Right atrium auricular region (tissue), 2 donors: ENCODE data around the gene STAP1. TPM values are rescaled to one million over a fixed set of nuclear protein-coding genes. Genes with fewer than 3 reads are reported as not detected.

Source experiments
- DNase-seq: peaks from one replicate; pipeline ENCODE4 v3.0.0-alpha.2; 2019; ENCODE audit warnings: low spot score
- H3K27ac ChIP-seq, 2 donors: fragments of 200-600 bp; sonication (generic); 1 replicate in 1 of 2; 2 replicates in 1 of 2; pipeline ENCODE4 v1.5.1; 2016 to 2019
- H3K27me3 ChIP-seq, 2 donors: fragments of 200-600 bp; sonication (generic); one replicate each; pipeline versions ENCODE4 v1.5.1 to v1.6.0; 2017 to 2019
- H3K36me3 ChIP-seq: fragments of 200-600 bp; sonication (generic); one replicate; pipeline ENCODE4 v1.5.1; 2016
- H3K4me1 ChIP-seq, 2 donors: fragments of 200-600 bp; sonication (generic); one replicate each; pipeline versions ENCODE4 v1.5.1 to v1.6.0; 2017 to 2019
- H3K4me3 ChIP-seq, 2 donors: fragments of 200-600 bp; sonication (generic); 1 replicate in 1 of 2; 2 replicates in 1 of 2; pipeline ENCODE4 v1.5.1; 2017 to 2019; ENCODE audit warnings: mild to moderate bottlenecking in 1 of 2, moderate library complexity in 1 of 2
- H3K9me3 ChIP-seq, 2 donors: fragments of 200-600 bp; sonication (generic); one replicate each; pipeline ENCODE4 v1.5.1; 2019
- total RNA-seq, 2 donors: library from RNA; depleted of rRNA; stranded (reverse); fragments of >200 nt; gene quantifications; one replicate each; pipeline ENCODE4 v1.1.0, GENCODE V29; 2016
- TF ChIP-seq, protein P1 (sequence below), 2 donors: fragments of 200-600 bp; sonication (generic); IDR thresholded peaks; one replicate each; pipeline ENCODE4 v1.5.1; 2019; ENCODE audit warnings: antibody characterized with exemption in 2 of 2

Gene STAP1
- total RNA-seq, 2 donors from 2014 or later = not detected

GRCh38 chr4:67614186-67614585, 55.7 kb downstream of the STAP1 start:
- no peaks in the 10 kb centered on the region for H3K27me3 ChIP-seq
- peaks cover 0 to 10% of the 10 kb centered on the region in 2 donors for H3K9me3 ChIP-seq
- no peak for DNase-seq
- H3K36me3 ChIP-seq = peaks cover 10% of the 10 kb centered on the region
- TF ChIP-seq, protein P1, sequence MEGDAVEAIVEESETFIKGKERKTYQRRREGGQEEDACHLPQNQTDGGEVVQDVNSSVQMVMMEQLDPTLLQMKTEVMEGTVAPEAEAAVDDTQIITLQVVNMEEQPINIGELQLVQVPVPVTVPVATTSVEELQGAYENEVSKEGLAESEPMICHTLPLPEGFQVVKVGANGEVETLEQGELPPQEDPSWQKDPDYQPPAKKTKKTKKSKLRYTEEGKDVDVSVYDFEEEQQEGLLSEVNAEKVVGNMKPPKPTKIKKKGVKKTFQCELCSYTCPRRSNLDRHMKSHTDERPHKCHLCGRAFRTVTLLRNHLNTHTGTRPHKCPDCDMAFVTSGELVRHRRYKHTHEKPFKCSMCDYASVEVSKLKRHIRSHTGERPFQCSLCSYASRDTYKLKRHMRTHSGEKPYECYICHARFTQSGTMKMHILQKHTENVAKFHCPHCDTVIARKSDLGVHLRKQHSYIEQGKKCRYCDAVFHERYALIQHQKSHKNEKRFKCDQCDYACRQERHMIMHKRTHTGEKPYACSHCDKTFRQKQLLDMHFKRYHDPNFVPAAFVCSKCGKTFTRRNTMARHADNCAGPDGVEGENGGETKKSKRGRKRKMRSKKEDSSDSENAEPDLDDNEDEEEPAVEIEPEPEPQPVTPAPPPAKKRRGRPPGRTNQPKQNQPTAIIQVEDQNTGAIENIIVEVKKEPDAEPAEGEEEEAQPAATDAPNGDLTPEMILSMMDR (IDR thresholded peaks at IDR 0.05) = no peak
- H3K27ac ChIP-seq = no peak overlapping the region
- H3K4me3 ChIP-seq = no peak overlapping the region
- H3K4me1 ChIP-seq = no peaks in the 10 kb centered on the region

DNA sequence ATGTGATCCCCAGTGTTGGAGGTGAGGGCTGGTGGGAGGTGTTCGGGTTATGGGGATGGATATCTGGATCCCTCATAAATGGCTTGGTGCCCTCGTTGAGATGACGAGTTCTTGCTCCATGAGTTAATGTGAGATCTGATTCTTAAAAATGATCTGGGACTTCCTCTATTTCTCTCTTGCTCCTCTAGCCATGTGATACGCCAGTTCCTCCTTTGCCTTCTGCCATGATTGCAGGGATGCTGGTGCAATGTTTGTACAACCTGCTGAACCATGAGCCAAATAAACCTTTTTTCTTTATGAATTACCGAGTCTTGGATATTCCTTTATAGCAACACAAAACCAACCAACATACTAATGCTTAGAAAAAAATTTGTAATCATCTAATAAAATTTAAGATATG, 56.6 kb downstream of the STAP1 start:
- no peak for DNase-seq
- no peaks in the 10 kb centered on the region for H3K27me3 ChIP-seq

DNA sequence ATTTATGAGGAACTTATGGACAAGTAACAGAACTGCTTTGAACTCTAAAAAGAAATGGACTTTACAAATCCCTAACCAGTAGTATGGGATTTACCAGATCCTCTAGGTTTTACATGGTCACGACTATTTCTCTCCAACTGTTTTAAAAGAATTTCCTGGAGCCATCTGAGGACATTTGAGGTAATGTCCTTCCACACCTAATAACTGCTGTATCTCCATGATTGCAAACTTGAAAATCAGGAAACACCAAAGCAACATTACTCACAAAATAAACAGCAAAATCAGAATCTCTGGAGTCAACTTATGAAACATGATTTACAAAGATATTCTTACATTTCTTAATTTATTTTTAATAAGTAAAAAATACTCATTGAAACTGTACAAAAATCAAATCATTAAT, 58.0 kb downstream of the STAP1 start:
- no peaks in the 10 kb centered on the region for H3K4me1 ChIP-seq
- H3K27ac ChIP-seq = no peak overlapping the region
- H3K27me3 ChIP-seq = no peaks in the 10 kb centered on the region
- peaks cover 0 to 10% of the 10 kb centered on the region in 2 donors for H3K9me3 ChIP-seq
- TF ChIP-seq, protein P1 (IDR thresholded peaks at IDR 0.05) = no peak
- H3K4me3 ChIP-seq = no peak overlapping the region
- peaks cover 22% of the 10 kb centered on the region for H3K36me3 ChIP-seq
- DNase-seq = no peak

More for the DNA sequence above, 56.6 kb downstream of the STAP1 start:
- H3K4me3 ChIP-seq = no peak overlapping the region
- H3K9me3 ChIP-seq = peaks cover 0 to 10% of the 10 kb centered on the region in 2 donors
- no peaks in the 10 kb centered on the region for H3K4me1 ChIP-seq
- TF ChIP-seq, protein P1 (IDR thresholded peaks at IDR 0.05) = no peak
- peaks cover 12% of the 10 kb centered on the region for H3K36me3 ChIP-seq
- no peak overlapping the region for H3K27ac ChIP-seq

GRCh38 chr4:67624939-67625338, 66.4 kb downstream of the STAP1 start:
- peaks cover 42% of the 10 kb centered on the region for H3K36me3 ChIP-seq
- no peak overlapping the region for H3K27ac ChIP-seq
- DNase-seq = no peak
- no peaks in the 10 kb centered on the region for H3K9me3 ChIP-seq
- TF ChIP-seq, protein P1 (IDR thresholded peaks at IDR 0.05) = no peak
- H3K4me3 ChIP-seq = no peak overlapping the region
- no peaks in the 10 kb centered on the region for H3K27me3 ChIP-seq
- H3K4me1 ChIP-seq = no peaks in the 10 kb centered on the region

DNA sequence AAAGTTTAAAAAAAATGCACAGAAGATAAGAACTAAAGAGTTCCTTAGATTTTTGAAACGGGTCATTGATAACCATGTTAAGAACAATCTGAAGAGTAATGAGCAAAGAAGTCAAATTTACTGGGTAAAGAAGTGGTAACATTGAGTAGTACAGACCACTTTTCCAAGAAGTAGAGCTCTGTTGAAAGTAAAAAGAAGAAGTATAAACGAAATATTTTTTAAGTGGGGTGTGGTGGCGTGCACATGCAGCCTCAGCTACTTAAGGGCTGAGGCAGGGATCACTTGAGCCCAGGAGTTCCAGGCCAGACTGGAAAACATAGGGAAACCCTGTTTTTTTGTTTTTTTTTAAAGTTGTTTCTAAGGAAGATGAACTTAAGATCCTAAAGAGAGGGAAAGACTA, 74.0 kb downstream of the STAP1 start:
- DNase-seq = no peak
- TF ChIP-seq, protein P1 (IDR thresholded peaks at IDR 0.05) = no peak
- no peak overlapping the region for H3K4me3 ChIP-seq
- no peak overlapping the region for H3K27ac ChIP-seq
- H3K36me3 ChIP-seq = peaks cover 29% of the 10 kb centered on the region
- H3K4me1 ChIP-seq = no peaks in the 10 kb centered on the region
- no peaks in the 10 kb centered on the region for H3K9me3 ChIP-seq
- no peaks in the 10 kb centered on the region for H3K27me3 ChIP-seq

DNA sequence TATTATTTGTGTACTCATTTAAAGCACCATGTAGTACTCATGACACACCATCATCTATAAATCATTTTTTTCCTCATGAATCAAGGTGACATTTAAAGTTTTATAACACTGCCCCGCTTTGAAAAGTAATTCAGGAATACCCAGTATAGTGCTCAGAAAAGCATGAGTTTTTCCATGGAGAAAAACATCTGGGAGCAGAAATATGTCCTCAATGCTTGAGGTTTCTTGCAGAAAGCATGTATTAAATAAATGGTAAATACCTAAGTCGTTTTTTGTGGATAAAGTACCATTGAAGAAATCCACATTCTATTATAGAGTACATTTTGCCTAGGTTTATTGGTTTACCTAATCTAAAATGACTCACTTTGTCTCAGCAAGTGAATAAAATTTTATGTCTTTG, 76.2 kb downstream of the STAP1 start:
- Histone ChIP-seq H3K27me3 (no peaks in the 10 kb centered on the region), H3K4me3 (no peak overlapping the region), H3K36me3 (peaks cover 36% of the 10 kb centered on the region), H3K9me3 (no peaks in the 10 kb centered on the region), H3K4me1 (no peaks in the 10 kb centered on the region), H3K27ac (no peak overlapping the region)
- TF ChIP-seq, protein P1 (IDR thresholded peaks at IDR 0.05) = no peak
- DNase-seq = no peak
